Neural cell (in vitro differentiated cells): Measurements from ENCODE around the gene PGF.

Source experiments
- EP300 ChIP-seq: fragments of 450-650 bp; conservative IDR thresholded peaks from 2 replicates; pipeline ENCODE4 v1.6.1; 2014; ENCODE audit warnings: antibody characterized with exemption, mild to moderate bottlenecking, moderate library complexity; ENCODE audit not compliant: poor library complexity, severe bottlenecking
- POLR2AphosphoS5 ChIP-seq: IDR thresholded peaks from 2 replicates; pipeline ENCODE4 v1.6.1; 2012
- TF ChIP-seq, protein P1 (sequence below): fragments of 450-650 bp; IDR thresholded peaks from 2 replicates; pipeline ENCODE4 v1.5.1; 2014; ENCODE audit warnings: antibody characterized with exemption, mild to moderate bottlenecking, moderate library complexity; ENCODE audit not compliant: poor library complexity, severe bottlenecking
- TF ChIP-seq, protein P2 (sequence below): IDR thresholded peaks from 2 replicates; pipeline ENCODE4 v1.6.1; 2012; ENCODE audit warnings: borderline replicate concordance

DNA sequence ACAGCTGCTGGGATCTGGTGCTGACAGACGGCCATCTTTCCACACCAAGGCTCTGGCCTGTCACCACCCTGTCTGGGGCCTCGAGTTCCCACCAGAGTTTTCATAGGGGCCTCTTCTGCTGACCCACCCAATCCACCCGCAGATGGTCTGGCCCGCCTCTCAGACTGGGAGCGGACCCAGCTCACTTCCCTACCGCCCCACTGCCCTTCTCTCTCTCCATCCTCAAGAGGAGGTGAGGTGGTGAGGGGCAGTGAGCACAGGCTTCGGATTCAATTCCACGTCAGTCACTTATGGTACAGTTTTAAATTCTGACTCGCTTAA, 20.1 kb downstream of the PGF start:
- TF ChIP-seq, protein P1, sequence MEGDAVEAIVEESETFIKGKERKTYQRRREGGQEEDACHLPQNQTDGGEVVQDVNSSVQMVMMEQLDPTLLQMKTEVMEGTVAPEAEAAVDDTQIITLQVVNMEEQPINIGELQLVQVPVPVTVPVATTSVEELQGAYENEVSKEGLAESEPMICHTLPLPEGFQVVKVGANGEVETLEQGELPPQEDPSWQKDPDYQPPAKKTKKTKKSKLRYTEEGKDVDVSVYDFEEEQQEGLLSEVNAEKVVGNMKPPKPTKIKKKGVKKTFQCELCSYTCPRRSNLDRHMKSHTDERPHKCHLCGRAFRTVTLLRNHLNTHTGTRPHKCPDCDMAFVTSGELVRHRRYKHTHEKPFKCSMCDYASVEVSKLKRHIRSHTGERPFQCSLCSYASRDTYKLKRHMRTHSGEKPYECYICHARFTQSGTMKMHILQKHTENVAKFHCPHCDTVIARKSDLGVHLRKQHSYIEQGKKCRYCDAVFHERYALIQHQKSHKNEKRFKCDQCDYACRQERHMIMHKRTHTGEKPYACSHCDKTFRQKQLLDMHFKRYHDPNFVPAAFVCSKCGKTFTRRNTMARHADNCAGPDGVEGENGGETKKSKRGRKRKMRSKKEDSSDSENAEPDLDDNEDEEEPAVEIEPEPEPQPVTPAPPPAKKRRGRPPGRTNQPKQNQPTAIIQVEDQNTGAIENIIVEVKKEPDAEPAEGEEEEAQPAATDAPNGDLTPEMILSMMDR = no peak
- TF ChIP-seq, protein P2, sequence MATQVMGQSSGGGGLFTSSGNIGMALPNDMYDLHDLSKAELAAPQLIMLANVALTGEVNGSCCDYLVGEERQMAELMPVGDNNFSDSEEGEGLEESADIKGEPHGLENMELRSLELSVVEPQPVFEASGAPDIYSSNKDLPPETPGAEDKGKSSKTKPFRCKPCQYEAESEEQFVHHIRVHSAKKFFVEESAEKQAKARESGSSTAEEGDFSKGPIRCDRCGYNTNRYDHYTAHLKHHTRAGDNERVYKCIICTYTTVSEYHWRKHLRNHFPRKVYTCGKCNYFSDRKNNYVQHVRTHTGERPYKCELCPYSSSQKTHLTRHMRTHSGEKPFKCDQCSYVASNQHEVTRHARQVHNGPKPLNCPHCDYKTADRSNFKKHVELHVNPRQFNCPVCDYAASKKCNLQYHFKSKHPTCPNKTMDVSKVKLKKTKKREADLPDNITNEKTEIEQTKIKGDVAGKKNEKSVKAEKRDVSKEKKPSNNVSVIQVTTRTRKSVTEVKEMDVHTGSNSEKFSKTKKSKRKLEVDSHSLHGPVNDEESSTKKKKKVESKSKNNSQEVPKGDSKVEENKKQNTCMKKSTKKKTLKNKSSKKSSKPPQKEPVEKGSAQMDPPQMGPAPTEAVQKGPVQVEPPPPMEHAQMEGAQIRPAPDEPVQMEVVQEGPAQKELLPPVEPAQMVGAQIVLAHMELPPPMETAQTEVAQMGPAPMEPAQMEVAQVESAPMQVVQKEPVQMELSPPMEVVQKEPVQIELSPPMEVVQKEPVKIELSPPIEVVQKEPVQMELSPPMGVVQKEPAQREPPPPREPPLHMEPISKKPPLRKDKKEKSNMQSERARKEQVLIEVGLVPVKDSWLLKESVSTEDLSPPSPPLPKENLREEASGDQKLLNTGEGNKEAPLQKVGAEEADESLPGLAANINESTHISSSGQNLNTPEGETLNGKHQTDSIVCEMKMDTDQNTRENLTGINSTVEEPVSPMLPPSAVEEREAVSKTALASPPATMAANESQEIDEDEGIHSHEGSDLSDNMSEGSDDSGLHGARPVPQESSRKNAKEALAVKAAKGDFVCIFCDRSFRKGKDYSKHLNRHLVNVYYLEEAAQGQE = no peak
- TF ChIP-seq POLR2AphosphoS5 (no peak), EP300 (no peak)
